Epithelial cell of prostate (primary cell): ENCODE data around the gene NPS.

ENCODE experiments used
- DNase-seq: peaks from one replicate; pipeline ENCODE4 v3.0.0-alpha.2; 2011; ENCODE audit warnings: low read depth, low spot score
- H3K27ac ChIP-seq: fragments of 450-650 bp; 2 replicates; pipeline ENCODE4 v1.5.1; 2017; ENCODE audit warnings: mild to moderate bottlenecking

The NPS gene

GRCh38 chr10:127549009-127549408 lies at the start of gene NPS:
Gene NPS, plus strand, starts transcription at chr10:127549309. Its CDS starts 60 bp downstream, at chr10:127549369.
- DNase-seq = no peak
- H3K27ac ChIP-seq = no peak within 1 kb of the TSS

- DNase-seq = no peak
- no peak overlapping the region for H3K27ac ChIP-seq
These were observed 49.0 kb upstream of the NPS start for GRCh38 chr10:127500127-127500526.

GRCh38 chr10:127506094-127506493 lies 43.0 kb upstream of the NPS start:
- no peak overlapping the region for H3K27ac ChIP-seq
- no peak for DNase-seq

- no peak for DNase-seq
- H3K27ac ChIP-seq = no peak overlapping the region
These were observed 26.8 kb upstream of the NPS start for GRCh38 chr10:127522298-127522697.

GRCh38 chr10:127523476-127523875 lies 25.6 kb upstream of the NPS start:
- no peak for DNase-seq
- no peak overlapping the region for H3K27ac ChIP-seq

GRCh38 chr10:127524229-127524628 lies 24.9 kb upstream of the NPS start:
- no peak for DNase-seq
- no peak overlapping the region for H3K27ac ChIP-seq

GRCh38 chr10:127524908-127525665 lies 24.0 kb upstream of the NPS start:
- peak; percentile 20 for DNase-seq
- H3K27ac ChIP-seq = no peak overlapping the region

GRCh38 chr10:127525686-127526085 lies 23.4 kb upstream of the NPS start:
- no peak overlapping the region for H3K27ac ChIP-seq
- no peak for DNase-seq

- no peak overlapping the region for H3K27ac ChIP-seq
These were observed 22.9 kb upstream of the NPS start for GRCh38 chr10:127526161-127526560.

GRCh38 chr10:127527320-127527719 lies 21.8 kb upstream of the NPS start:
- no peak for DNase-seq
- H3K27ac ChIP-seq = no peak overlapping the region

More at GRCh38 chr10:127526161-127526560, 22.9 kb upstream of the NPS start:
- DNase-seq = no peak

GRCh38 chr10:127527891-127528290 lies 21.2 kb upstream of the NPS start:
- DNase-seq = no peak
- H3K27ac ChIP-seq = no peak overlapping the region

GRCh38 chr10:127532193-127532592 lies 16.9 kb upstream of the NPS start:
- H3K27ac ChIP-seq = no peak overlapping the region

GRCh38 chr10:127532659-127533058 lies 16.4 kb upstream of the NPS start:
- H3K27ac ChIP-seq = no peak overlapping the region
- no peak for DNase-seq

More at GRCh38 chr10:127532193-127532592, 16.9 kb upstream of the NPS start:
- no peak for DNase-seq

GRCh38 chr10:127534074-127534473 lies 15.0 kb upstream of the NPS start:
- no peak overlapping the region for H3K27ac ChIP-seq
- DNase-seq = no peak

- no peak for DNase-seq
- no peak overlapping the region for H3K27ac ChIP-seq
These were observed 14.6 kb upstream of the NPS start for GRCh38 chr10:127534496-127534895.

GRCh38 chr10:127535802-127536515 lies 13.2 kb upstream of the NPS start:
- no peak for DNase-seq
- no peak overlapping the region for H3K27ac ChIP-seq

GRCh38 chr10:127536972-127537760 lies 11.9 kb upstream of the NPS start:
- H3K27ac ChIP-seq = no peak overlapping the region
- DNase-seq = no peak

GRCh38 chr10:127537924-127538323 lies 11.2 kb upstream of the NPS start:
- DNase-seq = no peak
- H3K27ac ChIP-seq = no peak overlapping the region

- H3K27ac ChIP-seq = no peak overlapping the region
- no peak for DNase-seq
These were observed 1.1 kb upstream of the NPS start for GRCh38 chr10:127548022-127548421.

- no peak for DNase-seq
- no peak overlapping the region for H3K27ac ChIP-seq
These were observed 1.8 kb downstream of the NPS start for GRCh38 chr10:127550861-127551260.

- no peak for DNase-seq
- no peak overlapping the region for H3K27ac ChIP-seq
These were observed 3.3 kb downstream of the NPS start for GRCh38 chr10:127552446-127552845.
